Stimulated activated CD4-positive, alpha-beta T cell treated with anti-CD3 and anti-CD28 coated beads, TNF-alpha, amount 100 ng/mL, for 24 hours (primary cell): Measurements from ENCODE around the gene OTOG.

Experiments used
- DNase-seq, 3 experiments: peaks; one replicate each; pipeline ENCODE4 v3.0.0-alpha.2; 2020; ENCODE audit warnings: low read depth in 3 of 3

The OTOG gene

GRCh38 chr11:17517186-17517585 lies 29.9 kb upstream of the OTOG start:
- DNase-seq: no peak

GRCh38 chr11:17518366-17518765 lies 28.7 kb upstream of the OTOG start:
- no peak for DNase-seq

GRCh38 chr11:17519061-17519885 lies 27.8 kb upstream of the OTOG start:
- no peak for DNase-seq

GRCh38 chr11:17521106-17521900 lies 25.8 kb upstream of the OTOG start:
- DNase-seq: no peak

- no peak for DNase-seq
Observed at GRCh38 chr11:17522655-17523054, 24.4 kb upstream of the OTOG start.

GRCh38 chr11:17524221-17524620 lies 22.8 kb upstream of the OTOG start:
- DNase-seq: no peak

GRCh38 chr11:17525570-17525969 lies 21.5 kb upstream of the OTOG start:
- DNase-seq: no peak

- DNase-seq: no peak
Observed at GRCh38 chr11:17526326-17526725, 20.7 kb upstream of the OTOG start.

GRCh38 chr11:17526931-17527627 lies 20.0 kb upstream of the OTOG start:
- no peak for DNase-seq

GRCh38 chr11:17527628-17527995 lies 19.4 kb upstream of the OTOG start:
- DNase-seq: no peak

GRCh38 chr11:17528181-17528691 lies 18.8 kb upstream of the OTOG start:
- DNase-seq: peak; percentile 5 to 50 (median 15)

- no peak for DNase-seq
Observed at GRCh38 chr11:17528906-17529843, 17.9 kb upstream of the OTOG start.

GRCh38 chr11:17529844-17530185 lies 17.2 kb upstream of the OTOG start:
- no peak for DNase-seq

- no peak for DNase-seq
Observed at GRCh38 chr11:17531071-17531600, 15.9 kb upstream of the OTOG start.

GRCh38 chr11:17531636-17532113 lies 15.4 kb upstream of the OTOG start:
- no peak for DNase-seq

GRCh38 chr11:17532784-17533183 lies 14.3 kb upstream of the OTOG start:
- no peak for DNase-seq

GRCh38 chr11:17533341-17533740 lies 13.7 kb upstream of the OTOG start:
- DNase-seq: no peak

GRCh38 chr11:17533778-17534415 lies 13.2 kb upstream of the OTOG start:
- DNase-seq: no peak

GRCh38 chr11:17535488-17535887 lies 11.6 kb upstream of the OTOG start:
- DNase-seq: no peak

- DNase-seq: no peak
Observed at GRCh38 chr11:17537261-17537660, 9.8 kb upstream of the OTOG start.
